ENCODE measurements around the gene PCK1. TPM values are rescaled to one million over a fixed set of nuclear protein-coding genes. Genes with fewer than 3 reads are reported as not detected.

PCK1 gene
- total RNA-seq, 1 experiment from 2014 or later, result not detected

DNA sequence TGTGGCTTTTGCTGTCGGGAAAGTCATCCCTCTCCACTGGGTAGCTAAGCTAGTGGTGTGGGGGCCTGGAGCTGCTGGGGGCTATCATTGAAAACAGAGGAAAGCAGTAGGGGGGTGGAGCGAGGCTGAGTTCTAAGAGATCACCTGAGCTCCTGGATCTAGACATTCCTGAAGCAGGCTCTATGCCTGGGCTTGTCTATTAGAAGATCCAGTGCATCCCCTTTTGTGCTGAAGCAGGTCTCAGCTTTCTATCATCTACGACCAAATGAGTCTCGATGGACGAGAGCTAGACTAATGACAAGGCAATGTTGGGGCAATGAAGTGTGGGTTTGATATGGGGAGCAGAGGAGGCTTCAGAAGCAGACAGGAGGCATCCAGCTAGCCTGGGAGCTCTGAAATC is 40.8 kb downstream of the PCK1 start:
- DNase-seq (ENCODE audit: low read depth), result no peak

DNA sequence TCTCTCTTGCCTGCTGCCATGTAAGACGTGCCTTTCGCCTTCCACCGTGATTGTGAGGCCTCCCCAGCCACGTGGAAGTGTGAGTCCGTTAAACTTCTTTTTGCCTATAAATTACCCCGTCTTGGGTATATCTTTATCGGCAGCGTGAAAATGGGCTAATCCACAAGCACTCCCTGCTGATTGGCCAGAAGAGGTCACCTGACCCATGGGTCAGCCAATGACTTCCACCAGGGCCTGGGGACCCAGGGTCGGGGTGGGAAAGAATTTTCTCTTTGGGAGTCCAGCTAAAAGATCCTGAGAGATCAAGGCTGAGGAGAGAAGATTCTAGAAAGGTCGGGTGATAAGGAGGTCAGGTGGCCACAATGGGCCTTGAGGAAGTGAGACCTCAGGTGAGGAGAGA is 42.2 kb downstream of the PCK1 start:
- no peak for DNase-seq (ENCODE audit: low read depth)

DNA sequence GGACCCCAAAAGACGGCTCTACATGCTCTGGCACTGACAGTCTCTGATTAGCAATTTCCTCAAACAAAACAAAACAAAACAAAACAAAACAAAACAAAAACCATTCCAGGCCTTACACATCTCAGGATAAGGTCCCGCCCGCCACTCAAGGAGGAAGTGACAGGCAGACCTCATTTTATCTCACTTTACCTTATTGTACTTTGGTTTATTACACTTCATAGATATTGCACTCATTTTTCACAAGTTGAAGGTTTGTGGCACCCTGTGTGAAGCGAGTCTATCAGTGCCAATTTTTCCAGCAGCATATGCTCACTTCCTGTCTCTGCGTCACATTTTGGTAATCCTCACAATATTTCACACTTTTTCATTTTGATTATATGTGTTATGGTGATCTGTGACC is 44.1 kb downstream of the PCK1 start:
- no peak for DNase-seq (ENCODE audit: low read depth)

DNA sequence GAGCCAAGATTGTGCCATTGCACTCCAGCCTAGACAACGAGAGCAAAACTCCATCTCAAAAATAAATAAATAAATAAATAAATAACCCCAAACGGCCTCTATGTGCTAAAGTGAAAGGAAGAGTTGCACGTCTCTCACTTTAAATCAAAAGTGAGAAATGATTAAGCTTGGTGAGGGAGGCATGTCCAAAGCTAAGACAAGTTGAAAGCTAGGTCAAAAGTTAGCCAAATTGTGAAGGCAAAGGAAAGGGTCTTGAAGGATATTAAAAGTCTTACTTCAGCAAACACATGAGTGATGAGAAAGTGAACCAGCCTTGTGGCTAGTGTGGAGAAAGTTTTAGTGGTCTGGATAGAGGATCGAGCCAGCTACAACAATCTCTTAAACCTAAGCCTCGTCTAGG is 45.0 kb downstream of the PCK1 start:
- DNase-seq (ENCODE audit: low read depth), result no peak

DNA sequence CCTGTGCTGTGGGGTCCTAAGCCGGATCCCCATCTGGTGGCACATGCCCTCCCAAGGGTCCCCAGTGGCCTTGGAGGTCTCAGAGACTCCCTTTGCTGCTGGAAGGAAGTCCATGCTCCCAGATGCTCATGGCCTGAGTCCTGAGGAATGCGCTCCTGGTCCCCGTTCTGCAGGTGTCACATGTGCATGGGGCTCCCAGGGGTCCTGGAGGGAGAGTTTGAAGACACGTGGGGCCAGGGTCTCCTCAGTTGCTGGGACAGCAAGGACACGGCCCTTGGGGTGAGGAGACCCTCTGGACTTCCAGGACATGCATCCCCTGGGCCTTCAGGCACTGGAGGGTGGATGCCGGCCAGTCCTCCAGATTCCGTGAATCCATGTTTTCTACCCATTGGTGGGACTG is 47.6 kb downstream of the PCK1 start:
- no peak for DNase-seq (ENCODE audit: low read depth)

DNA sequence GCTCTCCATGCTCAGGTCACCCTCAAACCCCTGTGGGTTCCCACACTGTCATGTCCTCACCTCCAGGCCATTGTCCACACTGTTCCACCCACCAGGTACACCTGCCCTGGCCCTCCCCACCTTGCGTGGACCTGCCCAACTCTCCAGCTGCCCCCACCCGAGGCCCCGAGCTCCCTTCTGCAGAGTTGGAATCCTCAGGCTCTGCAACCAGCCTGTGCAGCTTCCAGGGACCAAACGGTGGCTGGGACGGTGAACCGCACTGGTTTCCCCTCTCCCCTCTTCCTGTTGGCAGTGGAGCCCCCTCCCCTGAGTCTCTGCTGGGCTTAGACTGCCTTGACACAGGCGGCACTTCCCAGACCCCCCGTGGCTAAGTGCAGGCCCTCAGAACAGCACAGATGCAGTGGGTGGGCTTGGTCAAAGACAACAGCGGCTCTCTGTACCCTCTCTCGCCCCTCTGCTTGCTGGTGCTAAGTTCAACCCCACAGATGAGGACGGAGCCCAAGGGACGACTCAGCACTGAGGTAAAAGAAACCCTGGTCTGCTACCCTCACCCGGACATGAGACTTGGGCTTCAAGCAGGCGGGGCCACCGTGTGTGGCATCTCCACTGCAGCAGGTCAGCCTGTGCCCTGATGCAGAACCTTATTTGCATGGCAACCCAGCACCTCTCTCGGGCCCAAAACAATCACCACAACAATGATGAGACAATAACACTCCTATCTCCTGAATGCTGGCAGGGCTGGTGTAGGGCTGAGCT is 48.4 kb downstream of the PCK1 start:
- DNase-seq (ENCODE audit: low read depth), result no peak

DNA sequence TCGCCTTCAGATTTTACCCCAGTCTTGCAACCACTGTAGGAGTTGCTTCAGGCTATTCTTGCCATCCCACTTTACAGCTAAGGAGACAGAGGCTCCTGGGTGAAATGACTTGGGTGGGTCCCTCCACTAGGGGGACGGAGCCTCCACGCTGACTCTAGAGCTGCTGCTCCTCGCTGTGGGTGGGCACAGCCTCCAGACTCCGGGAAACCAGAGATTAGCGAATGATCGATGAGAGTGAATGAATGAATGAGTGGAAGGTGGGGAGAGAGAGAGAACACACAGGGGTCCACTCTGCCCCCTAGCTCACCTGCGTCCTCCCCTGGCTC is 48.9 kb downstream of the PCK1 start:
- DNase-seq (ENCODE audit: low read depth), result no peak

DNA sequence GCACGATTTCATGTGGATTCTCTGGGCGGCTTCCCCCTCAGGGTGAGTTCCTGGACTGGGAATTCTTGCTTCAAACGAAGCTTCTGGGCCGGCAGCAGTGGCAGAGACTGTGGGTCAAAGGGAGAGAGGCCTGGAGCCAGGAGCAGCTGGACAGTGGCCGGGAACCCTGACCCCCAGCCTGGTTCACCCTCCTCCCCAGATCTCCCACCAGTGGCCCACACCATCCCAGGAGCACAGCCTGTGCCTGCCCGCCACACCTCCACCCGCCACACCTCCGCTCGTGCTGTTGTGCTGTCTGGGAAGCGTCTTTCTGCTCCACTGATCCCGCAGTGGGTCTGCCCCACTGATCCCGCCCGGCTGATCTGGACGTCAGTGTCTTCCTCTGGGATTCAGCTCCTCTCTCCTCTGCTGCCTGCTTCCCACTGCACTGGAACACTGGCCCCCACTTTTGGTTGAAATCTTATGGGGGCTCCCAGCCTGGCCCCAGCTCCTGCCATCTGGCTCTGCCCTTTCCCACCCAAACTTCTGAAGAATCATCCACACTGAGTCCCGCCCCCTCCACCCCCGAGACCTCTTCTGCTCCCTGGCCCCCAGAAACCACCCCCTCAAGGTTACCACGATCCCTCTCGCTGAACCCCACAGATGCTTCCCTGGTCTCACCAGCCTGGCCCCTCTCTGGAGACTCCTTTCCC is 49.5 kb downstream of the PCK1 start:
- DNase-seq (ENCODE audit: low read depth), result no peak

DNA sequence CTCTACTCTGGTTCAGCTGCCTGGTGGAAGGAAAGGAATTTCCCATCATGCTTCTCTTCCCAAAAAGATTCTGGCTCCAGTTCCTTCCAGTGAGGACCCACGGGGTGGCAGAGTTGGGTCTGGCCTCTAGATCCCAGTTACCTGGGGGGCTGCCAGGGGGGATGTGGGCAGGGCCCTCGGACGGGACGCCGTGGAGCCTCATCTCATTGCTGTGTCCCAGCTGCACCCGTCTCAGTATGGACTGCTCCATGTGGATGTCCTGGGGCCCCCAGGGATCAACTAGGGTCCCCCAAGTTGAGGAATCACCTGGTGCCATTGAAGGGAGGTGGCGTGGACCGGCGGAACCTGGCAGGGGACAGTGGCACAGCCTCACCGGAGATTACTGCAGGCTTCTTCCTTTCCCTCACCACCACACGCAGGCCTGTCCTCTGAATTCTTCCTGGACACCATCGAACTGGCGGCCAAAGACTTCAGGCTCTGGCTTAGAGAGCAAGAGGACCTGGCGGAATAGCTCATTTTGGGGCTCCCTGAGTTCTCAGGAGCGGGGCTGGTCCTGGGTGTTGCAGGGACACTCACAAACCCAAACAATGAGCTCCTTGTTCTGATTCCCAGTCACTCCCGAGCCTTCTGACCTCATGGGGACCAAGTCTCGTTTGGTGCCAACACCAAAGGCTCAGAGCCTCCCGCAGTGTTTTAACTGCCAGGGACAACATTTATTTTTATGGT is 50.8 kb downstream of the PCK1 start:
- DNase-seq (ENCODE audit: low read depth), result no peak

DNA sequence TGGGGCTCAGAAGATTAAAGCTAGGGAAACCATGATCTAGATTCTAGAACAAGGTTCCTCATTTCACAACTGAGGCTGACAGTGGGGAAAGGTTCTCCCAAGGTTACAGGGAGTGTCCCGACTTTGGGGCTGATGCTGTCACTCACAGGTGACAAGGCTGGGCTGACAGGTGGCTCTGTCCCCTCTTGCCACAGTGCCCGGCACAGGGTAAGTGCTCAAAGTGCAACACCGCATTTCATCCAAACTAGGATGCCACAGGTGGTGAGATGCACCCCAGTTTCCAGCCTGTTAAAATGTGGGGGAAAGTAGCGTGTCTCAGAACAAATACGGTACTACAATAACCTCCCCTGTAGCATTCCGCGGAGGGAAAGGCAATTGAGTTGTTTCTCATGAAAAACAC is 51.5 kb downstream of the PCK1 start:
- no peak for DNase-seq (ENCODE audit: low read depth)

DNA sequence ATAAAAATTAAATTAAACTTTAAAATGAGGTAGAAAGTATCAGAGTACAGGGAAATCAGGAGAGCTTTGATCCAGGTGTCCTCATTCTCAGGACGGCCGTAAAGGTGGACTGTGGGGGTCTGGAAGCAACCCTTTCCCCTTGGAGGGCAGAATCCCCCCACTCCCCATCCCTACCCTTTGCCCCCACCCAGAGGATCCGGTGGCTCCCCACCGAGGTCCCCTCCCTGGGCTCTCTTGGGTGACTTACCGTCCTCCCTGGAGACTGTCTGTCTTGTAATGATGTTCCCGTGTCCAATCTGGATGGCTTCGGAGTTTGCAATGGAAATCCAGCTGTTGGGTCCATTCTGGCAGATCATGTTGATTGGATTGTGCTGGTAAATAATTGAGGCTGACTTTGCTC is 52.0 kb downstream of the PCK1 start:
- no peak for DNase-seq (ENCODE audit: low read depth)

DNA sequence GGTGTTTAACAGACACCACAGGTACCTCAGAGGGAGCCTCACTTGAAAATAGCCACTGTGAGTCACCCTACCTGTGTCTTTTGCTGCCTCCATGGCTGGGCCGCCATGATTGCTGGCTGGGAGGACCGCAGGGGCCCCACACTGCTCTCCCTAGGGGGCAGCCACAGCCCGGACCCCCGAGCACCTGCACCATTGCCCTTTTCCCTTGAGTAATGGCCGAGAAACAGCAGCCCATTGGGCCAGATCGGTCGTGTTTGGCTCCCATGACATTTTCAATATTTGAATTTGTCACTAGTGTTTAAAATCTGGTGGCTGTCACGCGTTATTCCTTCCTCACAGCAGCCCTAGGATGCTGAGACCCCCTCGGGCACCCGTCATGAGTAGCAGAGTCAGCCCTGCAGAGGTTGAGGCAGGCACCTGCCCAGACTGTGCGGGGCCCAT is 52.6 kb downstream of the PCK1 start:
- DNase-seq (ENCODE audit: low read depth), result no peak

DNA sequence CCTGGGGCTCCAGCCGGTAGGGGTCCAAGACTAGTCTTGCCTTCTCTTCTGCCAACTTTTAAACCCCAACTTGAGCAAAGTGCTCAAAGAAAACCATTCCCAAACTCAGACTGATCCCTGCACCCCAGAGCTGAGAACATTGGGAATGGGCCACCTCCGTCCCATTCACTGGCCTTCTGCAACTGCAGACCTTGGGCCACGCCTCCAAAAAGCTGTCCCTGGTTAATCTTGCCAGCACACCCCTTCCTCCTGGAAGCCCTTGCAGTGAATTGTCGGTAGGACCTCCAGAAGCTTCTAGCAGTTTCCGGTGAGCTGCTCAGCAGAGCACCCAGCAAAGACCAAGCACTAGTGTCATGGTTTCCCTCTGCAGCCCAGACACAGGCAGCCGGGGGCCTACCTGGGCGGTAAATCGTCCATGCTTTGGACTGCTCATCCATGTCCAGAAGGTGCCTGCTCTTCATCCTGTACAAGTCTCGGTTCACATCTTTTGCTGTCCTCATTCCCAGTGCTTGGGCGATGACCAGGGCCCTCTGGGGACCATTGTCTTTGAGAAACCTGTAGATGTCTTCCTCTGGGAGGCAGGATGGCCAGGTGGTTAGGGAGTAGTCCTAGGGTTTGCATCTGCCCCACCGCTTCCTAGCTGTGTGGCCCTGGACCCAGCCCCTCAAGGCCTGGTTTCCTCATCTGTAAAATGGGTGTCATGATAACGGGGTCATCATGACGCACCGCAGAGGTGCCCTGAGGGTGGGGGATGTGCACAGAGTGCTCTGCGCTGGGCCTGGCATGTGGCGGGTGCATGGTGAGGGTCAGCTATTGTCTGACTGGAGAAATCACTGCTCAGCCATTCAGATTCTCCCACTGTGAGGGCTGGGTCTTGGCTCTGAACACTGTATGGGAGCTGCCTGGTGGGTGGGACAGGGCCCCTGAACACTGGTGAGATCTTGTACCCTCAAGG is 53.9 kb downstream of the PCK1 start:
- DNase-seq (ENCODE audit: low read depth), result no peak

DNA sequence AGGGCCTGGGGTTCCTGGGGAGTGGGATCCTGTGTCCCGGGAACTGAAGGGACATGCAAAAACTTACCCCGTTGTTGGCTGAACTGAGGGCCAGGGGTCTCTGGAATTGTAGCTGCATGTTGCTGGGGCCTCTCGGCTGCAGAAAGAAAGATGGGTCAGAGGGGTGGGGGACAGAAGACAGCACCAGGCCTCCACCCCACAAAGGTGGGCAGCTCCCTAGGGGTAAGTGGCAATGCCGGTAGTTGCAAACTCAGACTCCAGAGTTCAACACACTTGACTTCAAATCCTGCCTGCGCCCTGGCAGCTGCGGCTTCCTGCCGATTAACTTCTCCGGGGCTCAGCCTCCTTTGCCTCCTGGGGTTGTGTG is 54.5 kb downstream of the PCK1 start:
- DNase-seq (ENCODE audit: low read depth), result no peak

DNA sequence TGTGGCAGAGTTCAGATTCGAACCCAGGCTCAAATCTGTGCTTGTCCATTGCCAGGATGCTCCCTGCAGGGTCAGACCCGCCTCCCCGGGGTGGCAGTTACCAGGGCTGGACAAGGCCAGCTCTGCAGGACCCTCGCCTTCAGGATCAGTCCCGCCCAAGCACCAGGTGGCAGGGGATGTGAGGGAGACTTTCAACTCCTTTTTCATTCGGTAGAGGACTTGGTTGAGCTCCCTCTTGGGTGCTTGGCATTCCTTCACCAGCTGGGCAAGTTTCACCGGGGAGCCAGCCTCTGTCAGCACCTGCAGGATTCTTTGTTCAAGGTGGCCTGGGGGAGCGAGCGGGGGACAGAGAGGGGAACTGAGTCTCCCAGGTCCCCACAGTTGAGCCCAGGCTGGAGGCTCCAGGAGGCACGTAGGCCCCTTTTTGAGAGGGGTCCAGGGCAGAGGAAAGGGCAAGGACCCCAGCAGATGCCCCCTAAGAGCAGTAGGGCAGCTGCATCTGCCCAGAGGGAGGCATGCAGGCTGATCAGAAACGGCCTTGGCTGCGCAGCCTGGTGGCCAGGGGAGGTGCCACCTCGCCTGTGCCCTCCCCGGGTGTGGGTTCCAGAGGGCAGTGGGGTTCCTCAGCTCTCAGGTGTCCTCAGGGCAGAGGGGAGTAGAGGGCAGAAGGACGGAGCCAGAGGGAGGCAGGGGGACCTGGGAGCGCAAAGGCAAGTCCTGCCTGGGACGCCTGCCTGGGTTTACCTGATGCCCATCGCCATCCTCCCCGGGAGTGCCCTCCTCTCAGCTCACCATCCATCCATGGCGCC is 55.4 kb downstream of the PCK1 start:
- DNase-seq (ENCODE audit: low read depth), result no peak

DNA sequence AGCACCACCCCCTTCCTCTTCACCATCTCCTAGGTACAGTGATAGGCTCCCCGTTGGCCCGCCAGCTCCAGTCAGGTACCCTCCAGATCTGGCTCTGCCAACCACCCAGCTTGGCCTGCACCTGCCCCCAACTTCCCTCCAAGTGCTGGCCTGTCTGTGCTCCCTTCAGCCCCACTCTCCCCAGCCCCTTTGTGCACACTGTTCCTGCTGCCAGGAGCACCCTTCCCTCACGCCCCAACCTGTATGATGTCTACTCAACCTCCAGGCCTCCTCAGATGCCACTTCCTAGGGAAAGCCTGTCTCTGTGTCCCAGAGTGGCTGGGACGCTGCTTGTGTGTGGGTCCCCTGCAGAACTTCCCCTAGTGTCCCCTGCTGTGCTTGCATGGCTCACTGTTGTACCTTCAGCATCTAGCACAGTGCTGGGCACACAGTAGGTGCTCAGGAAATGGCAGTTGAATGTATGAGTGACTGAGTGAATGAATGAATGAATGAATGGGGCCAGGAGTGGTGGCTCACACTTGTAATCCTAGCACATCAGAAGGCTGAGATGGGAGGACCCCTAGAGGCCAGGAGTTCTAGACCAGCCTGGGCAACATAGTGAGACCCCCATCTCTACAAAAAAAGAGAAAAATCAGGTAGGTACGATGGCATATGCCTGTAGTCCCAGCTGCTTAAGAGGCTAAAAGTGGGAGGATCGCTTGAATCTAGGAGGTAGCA is 56.3 kb downstream of the PCK1 start:
- no peak for DNase-seq (ENCODE audit: low read depth)
